Measurements from ENCODE around the gene VPREB3. TPM values are rescaled to one million over a fixed set of nuclear protein-coding genes. Genes with fewer than 3 reads are reported as not detected.

The VPREB3 gene
- total and polyA plus RNA-seq, 7 donors = 0.61 to 3.2 (median 0.85) TPM

Other genes starting within 250 kb of the VPREB3 start
- gene IGLL1, start 174.1 kb downstream of the VPREB3 start, total RNA-seq = not detected
- gene IGLL1, start 174.1 kb downstream of the VPREB3 start, polyA plus RNA-seq = not detected
- under 1 TPM in 1 of 4 donors, not detected in 3; 0.21 TPM for gene DRICH1, start 122.1 kb downstream of the VPREB3 start, total RNA-seq
- gene DRICH1, start 122.1 kb downstream of the VPREB3 start, polyA plus RNA-seq = under 1 TPM in 2 of 3 donors, not detected in 1; 0.03 to 0.07 TPM
- gene RGL4, start 63.4 kb downstream of the VPREB3 start, total RNA-seq = under 1 TPM in 1 of 4 donors, not detected in 3; 0.40 TPM
- gene RGL4, start 63.4 kb downstream of the VPREB3 start, polyA plus RNA-seq = under 1 TPM; 0.04 to 0.26 (median 0.10) TPM
- gene ZNF70, start 3.3 kb downstream of the VPREB3 start, total RNA-seq = 10 to 100 TPM in 1 of 4 donors, 1 to 10 TPM in 3; 2.1 to 12.9 (median 4.0) TPM
- 1 to 10 TPM; 1.2 to 3.8 (median 1.8) TPM for gene ZNF70, start 3.3 kb downstream of the VPREB3 start, polyA plus RNA-seq
- under 1 TPM in 1 of 4 donors, not detected in 3; 0.34 TPM for gene C22orf15, start 8.6 kb upstream of the VPREB3 start, total RNA-seq
- under 1 TPM in 1 of 3 donors, not detected in 2; 0.04 TPM for gene C22orf15, start 8.6 kb upstream of the VPREB3 start, polyA plus RNA-seq
- gene CHCHD10, start 13.5 kb upstream of the VPREB3 start, total RNA-seq = 1,000 to 10,000 TPM in 1 of 4 donors, 100 to 1,000 TPM in 3; 659 to 1,066 (median 865) TPM
- 100 to 1,000 TPM; 460 to 861 (median 645) TPM for gene CHCHD10, start 13.5 kb upstream of the VPREB3 start, polyA plus RNA-seq
- 1 to 10 TPM; 1.3 to 2.9 (median 1.5) TPM for gene MMP11, start 18.4 kb upstream of the VPREB3 start, total RNA-seq
- under 1 TPM; 0.35 to 0.47 (median 0.43) TPM for gene MMP11, start 18.4 kb upstream of the VPREB3 start, polyA plus RNA-seq
- 10 to 100 TPM; 21.9 to 76.6 (median 48.3) TPM for gene SMARCB1, start 32.5 kb upstream of the VPREB3 start, total RNA-seq
- 10 to 100 TPM; 20.7 to 47.6 (median 38.4) TPM for gene SMARCB1, start 32.5 kb upstream of the VPREB3 start, polyA plus RNA-seq
- gene DERL3, start 84.6 kb upstream of the VPREB3 start, total RNA-seq = 1 to 10 TPM in 2 of 4 donors, under 1 TPM in 2; 0.54 to 4.4 (median 1.1) TPM
- gene DERL3, start 84.6 kb upstream of the VPREB3 start, polyA plus RNA-seq = 1 to 10 TPM in 1 of 3 donors, under 1 TPM in 2; 0.22 to 1.1 (median 0.92) TPM
- gene SLC2A11, start 103.5 kb upstream of the VPREB3 start, total RNA-seq = 10 to 100 TPM in 1 of 4 donors, 1 to 10 TPM in 3; 4.2 to 11.8 (median 6.3) TPM
- gene SLC2A11, start 103.5 kb upstream of the VPREB3 start, polyA plus RNA-seq = 10 to 100 TPM in 1 of 3 donors, 1 to 10 TPM in 2; 3.7 to 12.7 (median 4.9) TPM
- gene MIF, start 140.0 kb upstream of the VPREB3 start, total RNA-seq = 100 to 1,000 TPM; 110 to 167 (median 139) TPM
- gene MIF, start 140.0 kb upstream of the VPREB3 start, polyA plus RNA-seq = 100 to 1,000 TPM; 125 to 277 (median 131) TPM
- 10 to 100 TPM in 3 of 4 donors, 1 to 10 TPM in 1; 5.8 to 27.5 (median 14.4) TPM for gene GSTT2B, start 206.8 kb upstream of the VPREB3 start, total RNA-seq
- gene GSTT2B, start 206.8 kb upstream of the VPREB3 start, polyA plus RNA-seq = 10 to 100 TPM in 1 of 3 donors, 1 to 10 TPM in 2; 4.0 to 15.1 (median 5.6) TPM
- gene DDTL, start 212.5 kb upstream of the VPREB3 start, total RNA-seq = 1 to 10 TPM in 1 of 4 donors, under 1 TPM in 3; 0.77 to 2.4 (median 0.96) TPM
- gene DDTL, start 212.5 kb upstream of the VPREB3 start, polyA plus RNA-seq = 1 to 10 TPM in 2 of 3 donors, under 1 TPM in 1; 0.94 to 6.6 (median 1.6) TPM
- 10 to 100 TPM; 57.3 to 85.3 (median 82.9) TPM for gene DDT, start 220.0 kb upstream of the VPREB3 start, total RNA-seq
- gene DDT, start 220.0 kb upstream of the VPREB3 start, polyA plus RNA-seq = 100 to 1,000 TPM; 155 to 239 (median 233) TPM
- gene GSTT2, start 225.7 kb upstream of the VPREB3 start, total RNA-seq = under 1 TPM in 1 of 4 donors, not detected in 3; 0.34 TPM
- under 1 TPM; 0.12 to 0.89 (median 0.25) TPM for gene GSTT2, start 225.7 kb upstream of the VPREB3 start, polyA plus RNA-seq

Measured in psoas muscle (tissue), 7 donors.